ENCODE measurements around the gene VTA1. TPM values are rescaled to one million over a fixed set of nuclear protein-coding genes. Genes with fewer than 3 reads are reported as not detected.

Gene VTA1
- total RNA-seq, 1 experiment from 2014 or later, result 72.1 TPM

DNA sequence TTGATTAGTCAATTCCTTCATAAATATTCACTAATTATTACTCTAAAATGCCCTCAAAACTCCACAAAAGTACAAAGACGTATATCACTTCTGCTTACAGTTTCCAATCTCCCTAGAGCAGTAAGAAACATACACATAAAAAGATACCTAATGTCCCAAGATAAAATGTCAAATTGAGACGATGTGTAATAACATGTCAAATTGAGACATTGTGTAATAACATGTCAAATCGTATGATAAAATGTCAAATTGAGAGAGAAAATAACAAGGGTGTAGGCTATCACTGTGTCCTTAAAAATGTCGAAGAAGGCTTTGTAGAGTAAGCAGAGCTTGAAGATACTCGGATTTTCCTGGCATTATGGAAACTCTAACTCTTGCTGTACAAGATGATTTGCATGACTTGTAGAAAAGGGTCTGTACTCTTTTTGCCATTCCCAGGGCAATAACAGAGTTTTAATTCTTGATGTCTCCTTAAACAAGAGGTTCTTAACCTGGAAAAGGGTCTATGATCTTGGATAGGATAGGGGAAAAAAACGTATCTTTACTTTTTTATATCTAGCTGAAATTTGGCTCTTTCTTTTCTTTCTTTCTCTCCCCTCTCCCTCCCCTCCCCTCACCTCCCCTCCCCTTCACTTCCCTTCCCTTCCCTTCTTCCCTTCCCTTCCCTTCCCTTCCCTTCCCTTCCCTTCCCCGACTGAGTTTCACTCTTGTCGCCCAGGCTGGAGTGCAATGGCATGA, 87.1 kb downstream of the VTA1 start:
- DNase-seq (ENCODE audit: low read depth, low spot score), result no peak
- Histone ChIP-seq H3K27ac (ENCODE audit: low read length) (peak overlapping the region; percentile 58; the same call in 1 of the 2 replicates), H3K36me3 (ENCODE audit: control insufficient read depth, insufficient read depth, low read length) (no peaks in the 10 kb centered on the region), H3K9me3 (ENCODE audit: control insufficient read depth, insufficient read depth, low read depth, low read length) (no peaks in the 10 kb centered on the region), H3K4me1 (ENCODE audit: control insufficient read depth, insufficient read depth, low read length) (peaks cover 19% of the 10 kb centered on the region), H3K27me3 (ENCODE audit: control insufficient read depth, insufficient read depth, low read length) (no peaks in the 10 kb centered on the region), H3K4me3 (ENCODE audit: low read depth in 2 of 2, low read length in 2 of 2) (no peak overlapping the region)
- intact Hi-C loops (cut with micrococcal nuclease; ENCODE audit: unreplicated experiment), result no loop called here
- POLR2A ChIA-PET, result no interaction called here
- TF ChIP-seq TCF7L2 (IDR thresholded peaks at IDR 0.05; ENCODE audit: low read depth, low read length), result no peak
- no peak for TF ChIP-seq SIN3A (IDR thresholded peaks at IDR 0.05; ENCODE audit: borderline replicate concordance, insufficient read depth, low read depth, low read length)
- no peak for TF ChIP-seq POLR2AphosphoS5 (IDR thresholded peaks at IDR 0.05; ENCODE audit: low read depth, low read length)
- TF ChIP-seq, protein P1, sequence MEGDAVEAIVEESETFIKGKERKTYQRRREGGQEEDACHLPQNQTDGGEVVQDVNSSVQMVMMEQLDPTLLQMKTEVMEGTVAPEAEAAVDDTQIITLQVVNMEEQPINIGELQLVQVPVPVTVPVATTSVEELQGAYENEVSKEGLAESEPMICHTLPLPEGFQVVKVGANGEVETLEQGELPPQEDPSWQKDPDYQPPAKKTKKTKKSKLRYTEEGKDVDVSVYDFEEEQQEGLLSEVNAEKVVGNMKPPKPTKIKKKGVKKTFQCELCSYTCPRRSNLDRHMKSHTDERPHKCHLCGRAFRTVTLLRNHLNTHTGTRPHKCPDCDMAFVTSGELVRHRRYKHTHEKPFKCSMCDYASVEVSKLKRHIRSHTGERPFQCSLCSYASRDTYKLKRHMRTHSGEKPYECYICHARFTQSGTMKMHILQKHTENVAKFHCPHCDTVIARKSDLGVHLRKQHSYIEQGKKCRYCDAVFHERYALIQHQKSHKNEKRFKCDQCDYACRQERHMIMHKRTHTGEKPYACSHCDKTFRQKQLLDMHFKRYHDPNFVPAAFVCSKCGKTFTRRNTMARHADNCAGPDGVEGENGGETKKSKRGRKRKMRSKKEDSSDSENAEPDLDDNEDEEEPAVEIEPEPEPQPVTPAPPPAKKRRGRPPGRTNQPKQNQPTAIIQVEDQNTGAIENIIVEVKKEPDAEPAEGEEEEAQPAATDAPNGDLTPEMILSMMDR (IDR thresholded peaks at IDR 0.05), result no peak
- TF ChIP-seq, protein P2, sequence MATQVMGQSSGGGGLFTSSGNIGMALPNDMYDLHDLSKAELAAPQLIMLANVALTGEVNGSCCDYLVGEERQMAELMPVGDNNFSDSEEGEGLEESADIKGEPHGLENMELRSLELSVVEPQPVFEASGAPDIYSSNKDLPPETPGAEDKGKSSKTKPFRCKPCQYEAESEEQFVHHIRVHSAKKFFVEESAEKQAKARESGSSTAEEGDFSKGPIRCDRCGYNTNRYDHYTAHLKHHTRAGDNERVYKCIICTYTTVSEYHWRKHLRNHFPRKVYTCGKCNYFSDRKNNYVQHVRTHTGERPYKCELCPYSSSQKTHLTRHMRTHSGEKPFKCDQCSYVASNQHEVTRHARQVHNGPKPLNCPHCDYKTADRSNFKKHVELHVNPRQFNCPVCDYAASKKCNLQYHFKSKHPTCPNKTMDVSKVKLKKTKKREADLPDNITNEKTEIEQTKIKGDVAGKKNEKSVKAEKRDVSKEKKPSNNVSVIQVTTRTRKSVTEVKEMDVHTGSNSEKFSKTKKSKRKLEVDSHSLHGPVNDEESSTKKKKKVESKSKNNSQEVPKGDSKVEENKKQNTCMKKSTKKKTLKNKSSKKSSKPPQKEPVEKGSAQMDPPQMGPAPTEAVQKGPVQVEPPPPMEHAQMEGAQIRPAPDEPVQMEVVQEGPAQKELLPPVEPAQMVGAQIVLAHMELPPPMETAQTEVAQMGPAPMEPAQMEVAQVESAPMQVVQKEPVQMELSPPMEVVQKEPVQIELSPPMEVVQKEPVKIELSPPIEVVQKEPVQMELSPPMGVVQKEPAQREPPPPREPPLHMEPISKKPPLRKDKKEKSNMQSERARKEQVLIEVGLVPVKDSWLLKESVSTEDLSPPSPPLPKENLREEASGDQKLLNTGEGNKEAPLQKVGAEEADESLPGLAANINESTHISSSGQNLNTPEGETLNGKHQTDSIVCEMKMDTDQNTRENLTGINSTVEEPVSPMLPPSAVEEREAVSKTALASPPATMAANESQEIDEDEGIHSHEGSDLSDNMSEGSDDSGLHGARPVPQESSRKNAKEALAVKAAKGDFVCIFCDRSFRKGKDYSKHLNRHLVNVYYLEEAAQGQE (IDR thresholded peaks at IDR 0.05; ENCODE audit: insufficient read depth in 1 of 2, low read depth in 2 of 2, low read length in 1 of 2), result no peak
- no TSS peak for BruUV-seq (replicated peaks)
- ATAC-seq, result no peak
- CTCF ChIA-PET, result no interaction called here
- in situ Hi-C loops (cut with HindIII; ENCODE audit: low pct_unique_long_range_greater_than_20kb, low sequenced_read_pairs), result no loop called here

DNA sequence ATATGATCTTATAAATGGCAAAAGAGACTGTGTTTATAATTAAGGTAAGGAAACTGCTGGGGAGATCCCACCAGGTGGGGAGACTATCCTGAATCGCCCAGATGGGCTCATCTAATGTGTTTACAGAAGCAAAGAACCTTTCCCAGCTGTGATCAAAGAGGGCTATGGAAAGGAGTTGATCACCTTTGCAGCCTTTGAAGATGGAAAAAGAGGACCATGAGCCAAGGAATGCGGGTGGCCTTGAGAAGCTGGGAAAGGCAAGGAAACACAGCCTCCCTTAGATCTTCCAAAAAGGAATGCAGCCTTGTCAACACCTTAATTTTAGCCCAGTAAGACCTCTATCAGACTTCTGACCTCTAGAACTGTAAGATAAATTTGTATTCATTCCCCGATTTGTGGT, 88.2 kb downstream of the VTA1 start:
- in situ Hi-C loops (cut with HindIII; ENCODE audit: low pct_unique_long_range_greater_than_20kb, low sequenced_read_pairs) (no loop called here), intact Hi-C loops (cut with micrococcal nuclease; ENCODE audit: unreplicated experiment) (no loop called here)
- DNase-seq (ENCODE audit: low read depth, low spot score) (no peak), ATAC-seq (no peak)
- Histone ChIP-seq H3K36me3 (ENCODE audit: control insufficient read depth, insufficient read depth, low read length) (no peaks in the 10 kb centered on the region), H3K4me3 (ENCODE audit: low read depth in 2 of 2, low read length in 2 of 2) (no peak overlapping the region), H3K27me3 (ENCODE audit: control insufficient read depth, insufficient read depth, low read length) (no peaks in the 10 kb centered on the region), H3K27ac (ENCODE audit: low read length) (peak overlapping the region; percentile 70; the same call in 1 of the 2 replicates), H3K4me1 (ENCODE audit: control insufficient read depth, insufficient read depth, low read length) (peaks cover 19% of the 10 kb centered on the region), H3K9me3 (ENCODE audit: control insufficient read depth, insufficient read depth, low read depth, low read length) (no peaks in the 10 kb centered on the region)
- TF ChIP-seq SIN3A (IDR thresholded peaks at IDR 0.05; ENCODE audit: borderline replicate concordance, insufficient read depth, low read depth, low read length) (no peak), POLR2AphosphoS5 (IDR thresholded peaks at IDR 0.05; ENCODE audit: low read depth, low read length) (no peak), TCF7L2 (IDR thresholded peaks at IDR 0.05; ENCODE audit: low read depth, low read length) (no peak)
- TF ChIP-seq, protein P2 (IDR thresholded peaks at IDR 0.05; ENCODE audit: insufficient read depth in 1 of 2, low read depth in 2 of 2, low read length in 1 of 2), result no peak
- TF ChIP-seq, protein P1 (IDR thresholded peaks at IDR 0.05), result no peak
- no TSS peak for BruUV-seq (replicated peaks)
- POLR2A ChIA-PET, result no interaction called here
- CTCF ChIA-PET, result no interaction called here
